Prostate gland (tissue), 2 donors: ENCODE measurements around the gene NFATC1. TPM values are rescaled to one million over a fixed set of nuclear protein-coding genes. Genes with fewer than 3 reads are reported as not detected.

ENCODE experiments used
- DNase-seq: peaks from one replicate; pipeline ENCODE4 v3.0.0-alpha.2; 2019; ENCODE audit warnings: low spot score
- H3K27ac ChIP-seq, 2 donors: fragments of 200-600 bp; sonication (generic); 2 replicates each; pipeline ENCODE4 v1.5.1; 2017 to 2019
- H3K27me3 ChIP-seq: fragments of 200-600 bp; sonication (generic); replicated peaks from 2 replicates; pipeline ENCODE4 v1.5.1; 2019; ENCODE audit not compliant: insufficient read depth
- H3K36me3 ChIP-seq, 2 donors: fragments of 200-600 bp; sonication (generic); 1 replicate in 1 of 2; 2 replicates in 1 of 2; pipeline versions ENCODE4 v1.5.1 to v1.8.1; 2017 to 2019
- H3K4me1 ChIP-seq: fragments of 200-600 bp; sonication (generic); replicated peaks from 2 replicates; pipeline ENCODE4 v1.5.1; 2019
- H3K4me3 ChIP-seq, 2 donors: fragments of 200-600 bp; sonication (generic); 2 replicates each; pipeline ENCODE4 v1.5.1; 2017 to 2019
- H3K9me3 ChIP-seq: fragments of 200-600 bp; sonication (generic); 2 replicates; pipeline ENCODE4 v1.5.1; 2017
- POLR2A ChIP-seq: fragments of 450-650 bp; IDR thresholded peaks from one replicate; pipeline ENCODE4 v1.6.1; 2016; ENCODE audit warnings: antibody characterized with exemption, mild to moderate bottlenecking
- POLR2AphosphoS5 ChIP-seq: sonication (generic); formaldehyde crosslinking; IDR thresholded peaks from one replicate; pipeline ENCODE4 v1.6.1; 2017; ENCODE audit warnings: antibody characterized with exemption
- WGBS: methylation state at CpG from one replicate; pipeline ENCODE4 v1.1.5; 2018; 5-methylcytosine and 5-hydroxymethylcytosine counted together
- intact Hi-C: fragments of 100-400 bp; cut with DNase I; formaldehyde crosslinking; loops from one replicate; pipeline ENCODE4 v1.14.2; 2022
- total RNA-seq, 2 donors: library from RNA; depleted of rRNA; stranded (reverse); fragments of >200 nt; gene quantifications; one replicate each; pipeline ENCODE4 v1.1.0, GENCODE V29; 2016
- TF ChIP-seq, protein P1 (sequence below), 4 experiments: fragments of 200-600 bp in 2 of 4; fragments of 450-650 bp in 2 of 4; sonication (generic) in 2 of 4; IDR thresholded peaks; 1 replicate in 3 of 4; 2 replicates in 1 of 4; pipeline ENCODE4 v1.5.1; 2016 to 2019; ENCODE audit warnings: antibody characterized with exemption in 4 of 4, mild to moderate bottlenecking in 2 of 4, moderate library complexity in 2 of 4

NFATC1 gene
- total RNA-seq, 2 donors from 2014 or later = 16.8 to 24.6 TPM

DNA sequence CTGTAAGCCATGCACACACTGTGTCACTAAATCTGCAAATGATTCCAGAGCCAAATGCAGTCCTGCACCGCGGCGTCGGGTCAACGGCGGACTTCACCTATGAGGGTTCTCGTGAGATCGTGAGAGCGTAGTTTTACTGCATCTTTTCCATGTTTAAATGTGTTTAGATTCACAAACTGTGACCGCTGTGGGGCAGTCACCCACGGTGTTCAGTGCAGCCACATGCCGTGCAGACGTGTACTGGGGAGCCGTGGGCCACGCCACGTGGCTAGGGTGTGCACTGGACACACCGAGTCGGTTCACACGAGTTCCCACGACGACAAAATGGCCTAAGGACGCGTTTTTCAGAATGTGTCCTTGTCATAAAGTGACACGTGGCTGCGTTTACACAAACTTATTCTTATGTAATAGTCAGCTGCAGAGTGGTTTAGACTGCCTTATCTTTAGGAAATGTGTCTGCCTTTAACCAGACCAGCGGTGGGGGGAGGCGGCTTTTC lies 34.1 kb downstream of the NFATC1 start:
- Histone ChIP-seq H3K27ac (no peak overlapping the region), H3K36me3 (no peaks in the 10 kb centered on the region), H3K4me1 (no peaks in the 10 kb centered on the region), H3K4me3 (no peak overlapping the region), H3K9me3 (no peaks in the 10 kb centered on the region), H3K27me3 (no peaks in the 10 kb centered on the region)
- TF ChIP-seq POLR2A (no peak), POLR2AphosphoS5 (no peak)
- TF ChIP-seq, protein P1, sequence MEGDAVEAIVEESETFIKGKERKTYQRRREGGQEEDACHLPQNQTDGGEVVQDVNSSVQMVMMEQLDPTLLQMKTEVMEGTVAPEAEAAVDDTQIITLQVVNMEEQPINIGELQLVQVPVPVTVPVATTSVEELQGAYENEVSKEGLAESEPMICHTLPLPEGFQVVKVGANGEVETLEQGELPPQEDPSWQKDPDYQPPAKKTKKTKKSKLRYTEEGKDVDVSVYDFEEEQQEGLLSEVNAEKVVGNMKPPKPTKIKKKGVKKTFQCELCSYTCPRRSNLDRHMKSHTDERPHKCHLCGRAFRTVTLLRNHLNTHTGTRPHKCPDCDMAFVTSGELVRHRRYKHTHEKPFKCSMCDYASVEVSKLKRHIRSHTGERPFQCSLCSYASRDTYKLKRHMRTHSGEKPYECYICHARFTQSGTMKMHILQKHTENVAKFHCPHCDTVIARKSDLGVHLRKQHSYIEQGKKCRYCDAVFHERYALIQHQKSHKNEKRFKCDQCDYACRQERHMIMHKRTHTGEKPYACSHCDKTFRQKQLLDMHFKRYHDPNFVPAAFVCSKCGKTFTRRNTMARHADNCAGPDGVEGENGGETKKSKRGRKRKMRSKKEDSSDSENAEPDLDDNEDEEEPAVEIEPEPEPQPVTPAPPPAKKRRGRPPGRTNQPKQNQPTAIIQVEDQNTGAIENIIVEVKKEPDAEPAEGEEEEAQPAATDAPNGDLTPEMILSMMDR (IDR thresholded peaks at IDR 0.05) = no peak
- WGBS = 90% methylated on average over 27 of the region's 27 CpGs
- intact Hi-C loops = no loop called here
- DNase-seq = no peak

DNA sequence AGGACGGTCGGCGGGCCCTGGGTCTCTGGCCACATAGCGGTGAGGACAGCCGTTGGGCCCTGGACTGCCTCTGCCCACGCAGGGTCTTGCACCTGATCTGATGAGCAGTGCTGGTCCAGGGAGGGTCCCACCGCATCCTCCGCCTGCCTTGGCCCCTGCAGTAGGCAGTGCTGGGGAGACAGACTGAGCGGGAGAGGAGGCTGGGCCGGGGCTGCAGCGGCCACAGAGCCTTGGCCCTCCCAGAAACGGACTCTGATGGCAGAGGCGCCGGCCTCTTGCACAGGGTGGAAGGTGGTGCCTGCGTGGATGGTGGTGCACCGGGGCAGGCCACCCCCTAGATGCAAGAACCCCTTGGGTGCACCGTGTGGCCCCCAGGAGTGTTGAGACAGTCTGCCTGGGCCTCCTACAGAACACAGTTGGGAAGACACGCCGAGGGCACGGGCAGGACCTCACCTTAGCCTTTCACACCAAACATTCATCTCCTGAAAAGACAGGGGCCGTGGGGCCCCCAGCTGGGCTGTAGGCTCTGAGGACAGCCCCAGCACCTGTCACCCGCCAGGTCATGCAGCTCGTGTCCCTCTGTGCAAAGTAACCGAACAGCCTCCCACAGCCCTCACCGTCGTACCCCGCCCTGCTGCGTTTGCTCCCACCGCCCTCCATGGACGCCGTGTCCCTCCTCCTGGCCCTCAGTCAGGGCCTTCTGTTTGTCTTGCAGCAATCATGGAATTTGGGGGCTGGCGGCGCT lies 36.8 kb downstream of the NFATC1 start:
- H3K4me1 ChIP-seq = no peaks in the 10 kb centered on the region
- 89% methylated on average over 33 of the region's 33 CpGs for WGBS
- TF ChIP-seq POLR2AphosphoS5 (no peak), POLR2A (no peak)
- TF ChIP-seq, protein P1 (IDR thresholded peaks at IDR 0.05) = no peak
- H3K36me3 ChIP-seq = no peaks in the 10 kb centered on the region
- no peaks in the 10 kb centered on the region for H3K27me3 ChIP-seq
- DNase-seq = no peak
- H3K4me3 ChIP-seq = no peak overlapping the region
- H3K27ac ChIP-seq = no peak overlapping the region
- no peaks in the 10 kb centered on the region for H3K9me3 ChIP-seq
- intact Hi-C loops = no loop called here

DNA sequence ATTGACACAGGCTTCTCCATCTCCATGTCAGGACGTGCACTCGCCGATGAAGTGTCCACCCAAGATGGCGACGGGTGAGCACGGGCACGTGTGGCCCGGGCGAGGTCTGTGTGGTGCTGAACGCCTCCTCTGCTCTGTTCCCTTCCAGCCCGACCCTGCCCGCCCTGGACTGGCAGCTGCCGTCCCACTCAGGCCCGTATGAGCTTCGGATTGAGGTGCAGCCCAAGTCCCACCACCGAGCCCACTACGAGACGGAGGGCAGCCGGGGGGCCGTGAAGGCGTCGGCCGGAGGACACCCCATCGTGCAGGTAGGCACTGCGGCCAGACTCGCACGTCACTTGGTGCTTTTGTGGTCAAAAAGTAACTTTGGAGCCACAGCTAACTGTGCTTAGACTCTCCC lies 37.7 kb downstream of the NFATC1 start:
- Histone ChIP-seq H3K9me3 (no peaks in the 10 kb centered on the region), H3K4me3 (no peak overlapping the region), H3K27ac (no peak overlapping the region), H3K4me1 (peaks cover 3% of the 10 kb centered on the region), H3K36me3 (no peaks in the 10 kb centered on the region), H3K27me3 (no peaks in the 10 kb centered on the region)
- WGBS = 97% methylated on average over 27 of the region's 27 CpGs
- no peak for DNase-seq
- TF ChIP-seq, protein P1 (IDR thresholded peaks at IDR 0.05) = no peak
- no peak for TF ChIP-seq POLR2A
- TF ChIP-seq POLR2AphosphoS5 = no peak
- intact Hi-C loops = no loop called here

DNA sequence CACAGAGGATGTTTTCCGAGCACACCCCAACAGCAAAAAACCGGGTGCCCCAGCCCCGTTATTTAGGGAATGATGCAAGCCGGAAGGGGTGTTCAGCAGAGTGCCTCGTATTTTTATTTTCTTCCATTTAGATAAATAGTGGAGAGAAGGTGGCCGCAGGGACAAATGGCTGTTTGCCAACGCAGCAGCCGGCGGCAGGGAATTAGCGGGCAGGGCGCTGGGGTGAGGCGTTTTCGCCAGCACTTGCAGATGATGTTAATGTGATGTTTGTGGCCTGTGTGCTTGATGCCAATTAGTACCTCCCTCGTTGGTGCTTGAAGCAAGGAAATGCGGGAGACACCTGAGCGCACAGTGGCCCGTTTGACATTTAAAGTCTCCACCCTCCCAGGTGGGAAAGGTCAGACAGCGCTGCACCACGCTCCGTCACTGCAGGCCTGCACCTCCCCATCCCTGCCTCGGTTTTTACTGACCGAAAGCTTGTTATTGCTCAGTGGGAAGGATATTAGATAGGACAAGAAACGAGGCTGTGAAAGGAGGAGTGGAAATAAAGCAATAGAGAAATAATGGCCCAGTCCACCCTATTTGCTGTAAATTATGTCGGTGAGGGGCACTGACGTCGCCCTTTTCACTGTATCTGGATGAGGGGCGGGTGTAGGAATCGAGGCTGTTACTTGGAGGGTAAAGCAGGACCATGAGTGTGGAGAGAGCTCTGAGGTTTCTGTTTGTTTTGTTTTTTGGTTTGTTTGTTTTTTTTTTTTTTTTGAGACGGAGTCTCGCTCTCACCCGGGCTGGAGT lies 39.1 kb downstream of the NFATC1 start:
- DNase-seq = no peak
- Histone ChIP-seq H3K9me3 (no peaks in the 10 kb centered on the region), H3K36me3 (no peaks in the 10 kb centered on the region), H3K4me3 (no peak overlapping the region), H3K27ac (no peak overlapping the region), H3K27me3 (no peaks in the 10 kb centered on the region), H3K4me1 (peaks cover 6% of the 10 kb centered on the region)
- intact Hi-C loops = no loop called here
- whole genome bisulfite sequencing = 84% methylated on average over 31 of the region's 31 CpGs
- TF ChIP-seq POLR2A = no peak
- TF ChIP-seq POLR2AphosphoS5 = no peak
- TF ChIP-seq, protein P1 (IDR thresholded peaks at IDR 0.05) = no peak
